HG02623 (cell line): Measurements from ENCODE around the gene RPL35.
"Not testable (repeated sequence)": the region's sequence is repeated elsewhere in the genome, so short reads cannot be mapped to it uniquely, and the experiment has no call there.

Experiments
- ATAC-seq: cut with Tn5 transposase; IDR thresholded peaks from one replicate; pipeline ENCODE4 v1.9.1; 2021; ENCODE audit warnings: moderate library complexity; ENCODE audit not compliant: unreplicated experiment

RPL35 gene

GRCh38 chr9:124852829-124853531 is 8.8 kb downstream of the RPL35 start, which contains the start of gene WDR38:
Gene WDR38 (plus strand): TSS chr9:124853460. CDS start chr9:124853532, 72 bp downstream.
- ATAC-seq, result peak; percentile 68

- no peak for ATAC-seq
Observed at GRCh38 chr9:124852121-124852828, 9.5 kb downstream of the RPL35 start.

- ATAC-seq, result no peak
Observed at GRCh38 chr9:124849801-124850200, 12.0 kb downstream of the RPL35 start.

GRCh38 chr9:124846969-124847368 is 14.8 kb downstream of the RPL35 start:
- ATAC-seq, result no peak

GRCh38 chr9:124846467-124846866 is 15.3 kb downstream of the RPL35 start:
- ATAC-seq, result not testable (repeated sequence)

- no peak for ATAC-seq
Observed at GRCh38 chr9:124844291-124844690, 17.5 kb downstream of the RPL35 start.

- no peak for ATAC-seq
Observed at GRCh38 chr9:124843456-124844034, 18.2 kb downstream of the RPL35 start.

- no peak for ATAC-seq
Observed at GRCh38 chr9:124841075-124841821, 20.5 kb downstream of the RPL35 start.

GRCh38 chr9:124840300-124840833 is 21.4 kb downstream of the RPL35 start:
- no peak for ATAC-seq

- ATAC-seq, result no peak
Observed at GRCh38 chr9:124839612-124840299, 22.0 kb downstream of the RPL35 start.

- ATAC-seq, result not testable (repeated sequence)
Observed at GRCh38 chr9:124838567-124839275, 23.0 kb downstream of the RPL35 start.

GRCh38 chr9:124838132-124838531 is 23.6 kb downstream of the RPL35 start:
- ATAC-seq, result not testable (repeated sequence)

- ATAC-seq, result no peak
Observed at GRCh38 chr9:124835026-124835557, 26.7 kb downstream of the RPL35 start.

GRCh38 chr9:124834591-124834990 is 27.2 kb downstream of the RPL35 start:
- no peak for ATAC-seq

- no peak for ATAC-seq
Observed at GRCh38 chr9:124831642-124832364, 30.0 kb downstream of the RPL35 start.

GRCh38 chr9:124830593-124830992 is 31.2 kb downstream of the RPL35 start:
- ATAC-seq, result no peak

- ATAC-seq, result no peak
Observed at GRCh38 chr9:124829334-124829669, 32.5 kb downstream of the RPL35 start.

GRCh38 chr9:124828489-124829333 is 33.0 kb downstream of the RPL35 start:
- no peak for ATAC-seq
